ENCODE measurements around the gene DCC. TPM values are rescaled to one million over a fixed set of nuclear protein-coding genes. Genes with fewer than 3 reads are reported as not detected.

Gene DCC
- polyA plus RNA-seq, 1 donor (not counting 4 experiments of a cell fraction or from before 2014, with no cell fraction given), result not detected

DNA sequence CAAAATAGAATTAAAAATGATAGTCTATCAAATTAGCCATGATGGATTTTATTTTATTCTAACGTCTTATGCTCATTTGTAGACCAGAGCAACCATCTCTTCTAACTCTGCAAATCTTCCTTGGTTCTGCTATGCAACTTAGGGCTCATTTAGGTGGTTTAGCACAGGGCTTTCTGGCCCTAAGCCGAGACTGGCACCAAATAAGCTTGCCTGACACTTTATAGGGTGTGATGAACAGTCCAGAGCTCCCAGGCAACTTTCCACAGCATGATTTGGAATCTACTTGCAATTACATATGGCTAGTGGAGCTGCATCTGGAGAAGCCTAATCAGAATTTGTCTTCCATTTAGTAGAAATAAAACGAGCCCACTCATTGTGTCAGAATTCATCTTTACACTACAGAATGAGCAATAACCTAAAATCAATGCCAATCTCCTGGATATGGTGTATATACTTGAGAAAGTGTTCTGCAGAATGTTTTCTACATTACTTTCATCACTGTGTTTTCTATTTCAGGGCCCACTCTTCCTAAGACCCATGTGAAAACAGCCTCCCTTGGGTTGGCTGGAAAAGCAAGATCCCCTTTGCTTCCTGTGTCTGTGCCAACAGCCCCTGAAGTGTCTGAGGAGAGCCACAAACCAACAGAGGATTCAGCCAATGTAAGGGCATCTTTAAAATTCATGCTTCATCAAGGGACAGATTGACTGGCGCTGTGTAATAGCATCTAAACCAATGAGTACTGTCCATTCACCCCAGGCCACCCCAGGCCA is 1186.3 kb downstream of the DCC start:
- Histone ChIP-seq H2AFZ (ENCODE audit: control insufficient read depth, low read length) (no peak overlapping the region), H3K36me3 (ENCODE audit: control insufficient read depth in 2 of 2, extremely low read depth in 1 of 2, insufficient read depth in 2 of 2, low read length in 2 of 2) (no peaks in the 10 kb centered on the region), H3K4me1 (ENCODE audit: control insufficient read depth, extremely low read depth, insufficient read depth, low read length) (no peaks in the 10 kb centered on the region), H3K27me3 (ENCODE audit: control insufficient read depth, extremely low read depth, insufficient read depth, low read length) (no peaks in the 10 kb centered on the region), H3K9me1 (ENCODE audit: control insufficient read depth, extremely low read depth, insufficient read depth, low read length) (no peaks in the 10 kb centered on the region), H3K9me3 (ENCODE audit: control insufficient read depth, low read depth, low read length) (no peaks in the 10 kb centered on the region), H4K20me1 (ENCODE audit: control insufficient read depth, extremely low read depth, insufficient read depth, low read length) (no peaks in the 10 kb centered on the region), H3K27ac (ENCODE audit: control insufficient read depth, insufficient read depth, low read length) (no peak overlapping the region), H3K79me2 (ENCODE audit: control insufficient read depth, insufficient read depth, low read length) (no peaks in the 10 kb centered on the region), H3K9ac (ENCODE audit: control insufficient read depth, extremely low read depth, insufficient read depth, low read length) (no peak overlapping the region), H3K4me2 (ENCODE audit: control insufficient read depth, extremely low read depth, insufficient read depth, low read depth, low read length) (no peak overlapping the region), H3K4me3 (ENCODE audit: control insufficient read depth in 2 of 3, extremely low read depth in 1 of 3, insufficient read depth in 2 of 3, low read depth in 1 of 3, low read length in 3 of 3) (no peak overlapping the region)
- TF ChIP-seq EZH2 (IDR thresholded peaks at IDR 0.05; ENCODE audit: low read length), result no peak
- TF ChIP-seq, protein P1, sequence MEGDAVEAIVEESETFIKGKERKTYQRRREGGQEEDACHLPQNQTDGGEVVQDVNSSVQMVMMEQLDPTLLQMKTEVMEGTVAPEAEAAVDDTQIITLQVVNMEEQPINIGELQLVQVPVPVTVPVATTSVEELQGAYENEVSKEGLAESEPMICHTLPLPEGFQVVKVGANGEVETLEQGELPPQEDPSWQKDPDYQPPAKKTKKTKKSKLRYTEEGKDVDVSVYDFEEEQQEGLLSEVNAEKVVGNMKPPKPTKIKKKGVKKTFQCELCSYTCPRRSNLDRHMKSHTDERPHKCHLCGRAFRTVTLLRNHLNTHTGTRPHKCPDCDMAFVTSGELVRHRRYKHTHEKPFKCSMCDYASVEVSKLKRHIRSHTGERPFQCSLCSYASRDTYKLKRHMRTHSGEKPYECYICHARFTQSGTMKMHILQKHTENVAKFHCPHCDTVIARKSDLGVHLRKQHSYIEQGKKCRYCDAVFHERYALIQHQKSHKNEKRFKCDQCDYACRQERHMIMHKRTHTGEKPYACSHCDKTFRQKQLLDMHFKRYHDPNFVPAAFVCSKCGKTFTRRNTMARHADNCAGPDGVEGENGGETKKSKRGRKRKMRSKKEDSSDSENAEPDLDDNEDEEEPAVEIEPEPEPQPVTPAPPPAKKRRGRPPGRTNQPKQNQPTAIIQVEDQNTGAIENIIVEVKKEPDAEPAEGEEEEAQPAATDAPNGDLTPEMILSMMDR (optimal IDR thresholded peaks at IDR 0.05 in 1 of 3, IDR thresholded peaks at IDR 0.05 in 1 of 3, conservative IDR thresholded peaks at IDR 0.05 in 1 of 3; ENCODE audit: extremely low read depth in 1 of 3, insufficient read depth in 2 of 3, low read length in 3 of 3), result no peak
- DNase-seq (ENCODE audit: low read depth, low spot score) (no peak), FAIRE-seq (no peak)
- dilution Hi-C loops (cut with MboI; ENCODE audit: extremely low pct_ligation_motif_present, low sequenced_read_pairs), result no loop called here

DNA sequence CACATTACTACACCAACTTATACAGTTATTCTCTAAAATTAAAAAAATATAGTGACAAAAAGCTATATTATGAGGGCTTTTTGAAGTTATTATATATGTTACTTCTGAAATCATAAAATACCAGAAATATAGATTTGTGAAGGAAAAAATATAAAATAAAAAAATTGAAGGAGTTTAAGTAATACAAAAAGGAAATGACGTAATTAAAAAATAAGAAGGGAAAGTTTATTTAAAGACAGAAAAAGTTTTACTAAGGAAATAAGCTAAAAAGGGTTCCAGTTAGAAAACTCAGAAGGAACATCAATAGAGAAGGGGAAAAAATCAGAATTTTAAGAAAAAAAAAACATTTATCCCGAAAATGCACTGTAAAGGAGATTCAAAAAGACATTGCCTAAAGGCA is 1187.4 kb downstream of the DCC start:
- FAIRE-seq, result no peak
- Histone ChIP-seq H4K20me1 (ENCODE audit: control insufficient read depth, extremely low read depth, insufficient read depth, low read length) (no peaks in the 10 kb centered on the region), H3K9me3 (ENCODE audit: control insufficient read depth, low read depth, low read length) (no peaks in the 10 kb centered on the region), H3K4me1 (ENCODE audit: control insufficient read depth, extremely low read depth, insufficient read depth, low read length) (no peaks in the 10 kb centered on the region), H3K27me3 (ENCODE audit: control insufficient read depth, extremely low read depth, insufficient read depth, low read length) (no peaks in the 10 kb centered on the region), H2AFZ (ENCODE audit: control insufficient read depth, low read length) (no peak overlapping the region), H3K9ac (ENCODE audit: control insufficient read depth, extremely low read depth, insufficient read depth, low read length) (no peak overlapping the region), H3K27ac (ENCODE audit: control insufficient read depth, insufficient read depth, low read length) (no peak overlapping the region), H3K36me3 (ENCODE audit: control insufficient read depth in 2 of 2, extremely low read depth in 1 of 2, insufficient read depth in 2 of 2, low read length in 2 of 2) (no peaks in the 10 kb centered on the region), H3K4me2 (ENCODE audit: control insufficient read depth, extremely low read depth, insufficient read depth, low read depth, low read length) (no peak overlapping the region), H3K4me3 (ENCODE audit: control insufficient read depth in 2 of 3, extremely low read depth in 1 of 3, insufficient read depth in 2 of 3, low read depth in 1 of 3, low read length in 3 of 3) (no peak overlapping the region), H3K79me2 (ENCODE audit: control insufficient read depth, insufficient read depth, low read length) (no peaks in the 10 kb centered on the region), H3K9me1 (ENCODE audit: control insufficient read depth, extremely low read depth, insufficient read depth, low read length) (no peaks in the 10 kb centered on the region)
- no peak for DNase-seq (ENCODE audit: low read depth, low spot score)
- TF ChIP-seq, protein P1 (optimal IDR thresholded peaks at IDR 0.05 in 1 of 3, IDR thresholded peaks at IDR 0.05 in 1 of 3, conservative IDR thresholded peaks at IDR 0.05 in 1 of 3; ENCODE audit: extremely low read depth in 1 of 3, insufficient read depth in 2 of 3, low read length in 3 of 3), result no peak
- no peak for TF ChIP-seq EZH2 (IDR thresholded peaks at IDR 0.05; ENCODE audit: low read length)
- dilution Hi-C loops (cut with MboI; ENCODE audit: extremely low pct_ligation_motif_present, low sequenced_read_pairs), result no loop called here

Measured in keratinocyte (primary cell).